H9 (cell line): ENCODE data around the gene GAS6. TPM values are rescaled to one million over a fixed set of nuclear protein-coding genes. Genes with fewer than 3 reads are reported as not detected.
A peak's percentile ranks its signal among the peaks of the same experiment; 100 is the strongest.

Experiments used
- DNase-seq: peaks from one replicate; pipeline ENCODE4 v3.0.0-alpha.2; 2017
- H2AFZ ChIP-seq: one replicate; pipeline ENCODE4 v1.6.1; 2013; ENCODE audit warnings: mild to moderate bottlenecking, low read length, control low read depth, moderate library complexity
- H2AK5ac ChIP-seq: 2 replicates; pipeline ENCODE4 v1.6.1; 2013; ENCODE audit warnings: low read length, control low read depth, mixed read lengths; ENCODE audit not compliant: insufficient read length
- H2BK120ac ChIP-seq: one replicate; pipeline ENCODE4 v1.6.1; 2013; ENCODE audit warnings: low read depth, mild to moderate bottlenecking, low read length, control low read depth, inconsistent platforms; ENCODE audit not compliant: poor library complexity, severe bottlenecking
- H2BK12ac ChIP-seq: 2 replicates; pipeline ENCODE4 v1.6.1; 2013; ENCODE audit warnings: low read length, control low read depth, mixed read lengths, low read depth; ENCODE audit not compliant: insufficient read length
- H2BK15ac ChIP-seq: 2 replicates; pipeline ENCODE4 v1.6.1; 2013; ENCODE audit warnings: low read depth, low read length, control low read depth
- H2BK20ac ChIP-seq: one replicate; pipeline ENCODE4 v1.6.1; 2013; ENCODE audit warnings: low read depth, mild to moderate bottlenecking, low read length, control low read depth, inconsistent platforms; ENCODE audit not compliant: poor library complexity, severe bottlenecking
- H2BK5ac ChIP-seq: 2 replicates; pipeline ENCODE4 v1.6.1; 2013; ENCODE audit warnings: low read length, control low read depth, mixed read lengths; ENCODE audit not compliant: insufficient read length
- H3K14ac ChIP-seq: 2 replicates; pipeline ENCODE4 v1.6.1; 2013; ENCODE audit warnings: low read length, control low read depth; ENCODE audit not compliant: insufficient read depth
- H3K18ac ChIP-seq: 2 replicates; pipeline ENCODE4 v1.6.1; 2013; ENCODE audit warnings: low read depth, mild to moderate bottlenecking, mixed read lengths, low read length, control low read depth; ENCODE audit not compliant: insufficient read length
- H3K23ac ChIP-seq: 2 replicates; pipeline ENCODE4 v1.6.1; 2013; ENCODE audit warnings: low read length, control low read depth, mixed read lengths, low read depth; ENCODE audit not compliant: insufficient read length
- H3K23me2 ChIP-seq: 2 replicates; pipeline ENCODE4 v1.6.1; 2013; ENCODE audit warnings: low read depth, mild to moderate bottlenecking, mixed read lengths, low read length, control low read depth; ENCODE audit not compliant: insufficient read length, poor library complexity, severe bottlenecking
- H3K27ac ChIP-seq: 2 replicates; pipeline ENCODE4 v1.5.1; 2013; ENCODE audit warnings: low read length, control low read depth, mixed read lengths, low read depth; ENCODE audit not compliant: insufficient read length
- H3K27me3 ChIP-seq: 2 replicates; pipeline ENCODE4 v1.6.1; 2013; ENCODE audit warnings: low read length, control low read depth, inconsistent platforms; ENCODE audit not compliant: insufficient read depth
- H3K4ac ChIP-seq: 2 replicates; pipeline ENCODE4 v1.6.1; 2013; ENCODE audit warnings: low read depth, mild to moderate bottlenecking, control low read depth, inconsistent platforms, low read length, moderate library complexity
- H3K4me1 ChIP-seq: 2 replicates; pipeline ENCODE4 v1.6.1; 2013; ENCODE audit warnings: low read length, control low read depth, inconsistent platforms; ENCODE audit not compliant: insufficient read depth
- H3K4me2 ChIP-seq: 2 replicates; pipeline ENCODE4 v1.6.1; 2013; ENCODE audit warnings: low read length, control low read depth, mixed read lengths; ENCODE audit not compliant: insufficient read length, insufficient read depth
- H3K56ac ChIP-seq: 2 replicates; pipeline ENCODE4 v1.6.1; 2013; ENCODE audit warnings: low read depth, mild to moderate bottlenecking, mixed read lengths, low read length, control low read depth; ENCODE audit not compliant: insufficient read length
- H3K79me1 ChIP-seq: 2 replicates; pipeline ENCODE4 v1.6.1; 2013; ENCODE audit warnings: low read depth, mild to moderate bottlenecking, moderate library complexity, low read length, control low read depth, inconsistent platforms; ENCODE audit not compliant: insufficient read depth, poor library complexity, severe bottlenecking
- H3K79me2 ChIP-seq: 2 replicates; pipeline ENCODE4 v1.6.1; 2013; ENCODE audit warnings: low read length, control low read depth, inconsistent platforms; ENCODE audit not compliant: insufficient read depth
- H3K9ac ChIP-seq: 2 replicates; pipeline ENCODE4 v1.6.1; 2013; ENCODE audit warnings: low read length, control low read depth, mixed read lengths; ENCODE audit not compliant: insufficient read length; ENCODE audit errors: extremely low read depth
- H3K9me3 ChIP-seq: one replicate; pipeline ENCODE4 v1.6.1; 2013; ENCODE audit warnings: low read depth, low read length, inconsistent platforms; ENCODE audit not compliant: control insufficient read depth
- H3T11ph ChIP-seq: one replicate; pipeline ENCODE4 v1.6.1; 2013; ENCODE audit warnings: mild to moderate bottlenecking, low read length, control low read depth, inconsistent platforms
- H4K20me1 ChIP-seq: one replicate; pipeline ENCODE4 v1.6.1; 2013; ENCODE audit not compliant: control insufficient read depth, insufficient read length, insufficient read depth
- H4K5ac ChIP-seq: 2 replicates; pipeline ENCODE4 v1.6.1; 2013; ENCODE audit warnings: low read depth, mild to moderate bottlenecking, mixed read lengths, low read length, control low read depth; ENCODE audit not compliant: insufficient read length
- H4K8ac ChIP-seq: replicated peaks from 2 replicates; pipeline ENCODE4 v1.6.1; 2013; ENCODE audit warnings: low read length, control low read depth, mixed read lengths, low read depth; ENCODE audit not compliant: insufficient read length
- H4K91ac ChIP-seq: 2 replicates; pipeline ENCODE4 v1.6.1; 2013; ENCODE audit warnings: low read depth, mild to moderate bottlenecking, moderate library complexity, mixed read lengths, low read length, control low read depth; ENCODE audit not compliant: insufficient read length
- H3K27ac Mint-ChIP-seq, 3 experiments: 2 replicates in 2 of 3; 3 replicates in 1 of 3; pipeline ENCODE4 v1.8.0; 2020 to 2021; ENCODE audit warnings: mixed read lengths in 3 of 3, mild to moderate bottlenecking in 1 of 3, moderate library complexity in 1 of 3
- H3K27me3 Mint-ChIP-seq: 2 replicates; pipeline ENCODE4 v1.8.0; 2021; ENCODE audit warnings: low read depth, mild to moderate bottlenecking, moderate library complexity, mixed read lengths
- H3K36me3 Mint-ChIP-seq, 3 experiments: 2 replicates in 2 of 3; 3 replicates in 1 of 3; pipeline ENCODE4 v1.8.0; 2020 to 2021; ENCODE audit warnings: low read depth in 3 of 3, mixed read lengths in 3 of 3; ENCODE audit not compliant: insufficient read depth in 1 of 3
- H3K4me1 Mint-ChIP-seq, 2 experiments: 2 replicates each; pipeline ENCODE4 v1.8.0; 2020; ENCODE audit warnings: mixed read lengths in 2 of 2
- H3K4me3 Mint-ChIP-seq, 2 experiments: 2 replicates in 1 of 2; 3 replicates in 1 of 2; pipeline ENCODE4 v1.8.0; 2020 to 2021; ENCODE audit warnings: mild to moderate bottlenecking in 2 of 2, mixed read lengths in 2 of 2, moderate library complexity in 1 of 2
- H3K9me3 Mint-ChIP-seq, 2 experiments: 2 replicates in 1 of 2; 3 replicates in 1 of 2; pipeline ENCODE4 v1.8.0; 2020; ENCODE audit warnings: mild to moderate bottlenecking in 2 of 2, mixed read lengths in 2 of 2, moderate library complexity in 1 of 2
- WGBS: extraction: QIAGEN DNeasy Blood & Tissue Kit; methylation state at CpG from one replicate; pipeline ENCODE4 v1.1.7; 2013; ENCODE audit warnings: missing lambda C conversion rate, low lambda C conversion rate, mixed read lengths; ENCODE audit not compliant: insufficient read length; ENCODE audit errors: extremely low coverage; 5-methylcytosine and 5-hydroxymethylcytosine counted together
- total RNA-seq: library from RNA; stranded (reverse); gene quantifications from 2 replicates; pipeline ENCODE4 v1.2.1, GENCODE V29; 2021
- TF ChIP-seq, protein P1 (sequence below): fragments of 200-600 bp; sonication (generic); conservative IDR thresholded peaks from 3 replicates; pipeline ENCODE4 v1.8.0; 2021; ENCODE audit warnings: antibody characterized with exemption, mild to moderate bottlenecking

The GAS6 gene
- total RNA-seq, 1 experiment from 2014 or later = 20.5 TPM

DNA sequence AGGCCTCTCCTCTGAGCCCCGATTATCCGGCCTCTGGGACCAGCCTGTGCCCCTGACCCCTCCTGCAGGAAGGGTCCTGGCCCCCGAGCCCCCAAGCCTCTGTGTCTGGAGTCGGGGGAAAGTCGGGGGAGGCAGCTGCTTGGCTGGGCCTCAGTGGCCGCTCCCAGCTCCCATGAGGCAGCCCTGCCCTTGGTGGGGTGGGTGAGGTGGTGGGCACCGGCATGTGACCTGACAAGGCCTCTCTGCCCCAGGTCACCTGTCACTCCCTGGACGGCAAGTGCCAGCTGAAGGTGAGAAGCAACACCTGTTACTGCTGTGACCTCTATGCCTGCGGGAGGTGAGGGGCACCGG is 63.3 kb downstream of the GAS6 start:
- Histone ChIP-seq H2AK5ac (no peak overlapping the region), H2BK15ac (no peak overlapping the region), H3K79me2 (no peaks in the 10 kb centered on the region), H3K27me3 (no peaks in the 10 kb centered on the region), H4K20me1 (no peaks in the 10 kb centered on the region), H3K4ac (no peak overlapping the region), H4K8ac (no peak overlapping the region), H4K91ac (no peak overlapping the region), H3K9ac (no peak overlapping the region), H3T11ph (no peak overlapping the region), H3K18ac (no peak overlapping the region), H3K4me2 (no peak overlapping the region), H3K79me1 (no peaks in the 10 kb centered on the region), H3K23me2 (no peaks in the 10 kb centered on the region), H3K4me1 (no peaks in the 10 kb centered on the region), H3K27ac (no peak overlapping the region), H3K56ac (no peak overlapping the region), H3K14ac (0 out of 2 replicates have a peak overlapping the region, but pooled peaks have one; percentile 11), H3K9me3 (no peaks in the 10 kb centered on the region), H4K5ac (no peak overlapping the region), H3K23ac (no peak overlapping the region), H2BK5ac (no peak overlapping the region), H2BK120ac (no peak overlapping the region), H2BK20ac (no peak overlapping the region), H2AFZ (no peak overlapping the region), H2BK12ac (no peak overlapping the region)
- H3K27ac Mint-ChIP-seq = no peak overlapping the region
- H3K4me1 Mint-ChIP-seq = peaks cover 3 to 6% of the 10 kb centered on the region in 2 experiments; a peak in 2 of 4 replicates
- no peaks in the 10 kb centered on the region for H3K36me3 Mint-ChIP-seq
- no CpG with 5 or more reads among the region's 10 CpGs for WGBS
- H3K9me3 Mint-ChIP-seq = no peaks in the 10 kb centered on the region; a peak in 1 of 5 replicates
- H3K27me3 Mint-ChIP-seq = no peaks in the 10 kb centered on the region
- H3K4me3 Mint-ChIP-seq = no peak overlapping the region
- DNase-seq = no peak
- TF ChIP-seq, protein P1, sequence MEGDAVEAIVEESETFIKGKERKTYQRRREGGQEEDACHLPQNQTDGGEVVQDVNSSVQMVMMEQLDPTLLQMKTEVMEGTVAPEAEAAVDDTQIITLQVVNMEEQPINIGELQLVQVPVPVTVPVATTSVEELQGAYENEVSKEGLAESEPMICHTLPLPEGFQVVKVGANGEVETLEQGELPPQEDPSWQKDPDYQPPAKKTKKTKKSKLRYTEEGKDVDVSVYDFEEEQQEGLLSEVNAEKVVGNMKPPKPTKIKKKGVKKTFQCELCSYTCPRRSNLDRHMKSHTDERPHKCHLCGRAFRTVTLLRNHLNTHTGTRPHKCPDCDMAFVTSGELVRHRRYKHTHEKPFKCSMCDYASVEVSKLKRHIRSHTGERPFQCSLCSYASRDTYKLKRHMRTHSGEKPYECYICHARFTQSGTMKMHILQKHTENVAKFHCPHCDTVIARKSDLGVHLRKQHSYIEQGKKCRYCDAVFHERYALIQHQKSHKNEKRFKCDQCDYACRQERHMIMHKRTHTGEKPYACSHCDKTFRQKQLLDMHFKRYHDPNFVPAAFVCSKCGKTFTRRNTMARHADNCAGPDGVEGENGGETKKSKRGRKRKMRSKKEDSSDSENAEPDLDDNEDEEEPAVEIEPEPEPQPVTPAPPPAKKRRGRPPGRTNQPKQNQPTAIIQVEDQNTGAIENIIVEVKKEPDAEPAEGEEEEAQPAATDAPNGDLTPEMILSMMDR = no peak
